ENCODE results near the gene TAF9B.
"Not testable (repeated sequence)": the region's sequence is repeated elsewhere in the genome, so short reads cannot be mapped to it uniquely, and the experiment has no call there.

Gene TAF9B

GRCh38 chrX:78157373-78157772 lies 17.9 kb upstream of the TAF9B start:
- not testable (repeated sequence) for H3K23ac ChIP-seq (ENCODE audit: low read length); H2BK120ac ChIP-seq (ENCODE audit: insufficient read depth, low read length, poor library complexity); H3K79me1 ChIP-seq (ENCODE audit: low read length); H3K9ac ChIP-seq (ENCODE audit: low read length); H4K91ac ChIP-seq (ENCODE audit: low read depth, low read length); H4K12ac ChIP-seq (ENCODE audit: low read depth, low read length); H4K8ac ChIP-seq (ENCODE audit: low read depth, low read length); H3K4me2 ChIP-seq (ENCODE audit: low read length); H3K4ac ChIP-seq (ENCODE audit: low read depth, low read length); H3K79me2 ChIP-seq (ENCODE audit: control insufficient read depth, insufficient read depth, low read length, poor library complexity); H2BK12ac ChIP-seq (ENCODE audit: low read length); H3K18ac ChIP-seq (ENCODE audit: low read length); H3K9me3 ChIP-seq (ENCODE audit: insufficient read depth, low read depth, low read length); H3K14ac ChIP-seq (ENCODE audit: low read length); H3K4me3 ChIP-seq (ENCODE audit: low read depth, low read length); H3K4me1 ChIP-seq (ENCODE audit: control insufficient read depth in 1 of 2, insufficient read depth in 2 of 2, low read length in 2 of 2); H2BK5ac ChIP-seq (ENCODE audit: low read depth, low read length, poor library complexity); H3K36me3 ChIP-seq (ENCODE audit: control insufficient read depth in 1 of 2, insufficient read depth in 2 of 2, low read length in 2 of 2); H3K27ac ChIP-seq (ENCODE audit: low read depth, low read length); DNase-seq; H2AFZ ChIP-seq (ENCODE audit: insufficient read depth, low read length, poor library complexity); H2AK5ac ChIP-seq (ENCODE audit: low read length); H3K27me3 ChIP-seq (ENCODE audit: insufficient read depth, low read length)
- WGBS (ENCODE audit: extremely low coverage, insufficient coverage, insufficient read length): no CpG with 5 or more reads among the region's 2 CpGs

DNA sequence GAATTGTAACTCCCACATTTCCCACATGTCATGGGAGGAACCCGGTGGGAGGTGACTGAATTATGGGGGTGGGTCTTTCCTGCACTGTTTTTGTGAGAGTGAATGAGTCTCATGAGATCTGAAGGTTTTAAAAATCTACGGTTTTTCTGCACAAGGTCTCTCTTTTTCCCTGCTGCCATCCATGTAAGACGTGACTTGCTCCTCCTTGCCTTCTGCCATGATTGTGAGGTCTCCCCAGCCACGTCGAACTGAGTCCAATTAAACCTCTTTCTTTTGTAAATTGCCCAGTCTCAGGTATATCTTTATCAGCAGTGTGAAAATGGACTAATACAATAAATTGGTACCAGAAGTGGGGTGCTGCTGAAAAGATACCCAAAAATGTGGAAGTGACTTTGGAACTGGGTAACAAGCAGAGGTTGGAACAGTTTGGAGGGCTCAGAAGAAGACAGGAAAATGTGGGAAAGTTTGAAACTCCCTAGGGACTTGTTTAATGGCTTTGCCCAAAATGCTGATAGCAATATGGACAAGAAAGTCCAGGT lies 7.6 kb upstream of the TAF9B start:
- DNase-seq: not testable (repeated sequence)

GRCh38 chrX:78140206-78140605 lies 756 bp upstream of the TAF9B start:
- Histone ChIP-seq H4K8ac (ENCODE audit: low read depth, low read length) (peak overlapping the region; percentile 43), H3K79me1 (ENCODE audit: low read length) (peaks cover 3% of the 10 kb centered on the region), H3K4ac (ENCODE audit: low read depth, low read length) (no peak overlapping the region), H2AFZ (ENCODE audit: insufficient read depth, low read length, poor library complexity) (no peak overlapping the region), H3K4me1 (ENCODE audit: control insufficient read depth in 1 of 2, insufficient read depth in 2 of 2, low read length in 2 of 2) (no peaks in the 10 kb centered on the region), H2BK120ac (ENCODE audit: insufficient read depth, low read length, poor library complexity) (no peak overlapping the region), H3K4me2 (ENCODE audit: low read length) (no peak overlapping the region), H4K12ac (ENCODE audit: low read depth, low read length) (no peak overlapping the region), H2AK5ac (ENCODE audit: low read length) (no peak overlapping the region), H2BK5ac (ENCODE audit: low read depth, low read length, poor library complexity) (no peak overlapping the region), H3K79me2 (ENCODE audit: control insufficient read depth, insufficient read depth, low read length, poor library complexity) (peaks cover 3% of the 10 kb centered on the region), H3K9me3 (ENCODE audit: insufficient read depth, low read depth, low read length) (no peaks in the 10 kb centered on the region), H3K27ac (ENCODE audit: low read depth, low read length) (no peak overlapping the region), H3K4me3 (ENCODE audit: low read depth, low read length) (no peak overlapping the region), H2BK12ac (ENCODE audit: low read length) (no peak overlapping the region), H3K27me3 (ENCODE audit: insufficient read depth, low read length) (no peaks in the 10 kb centered on the region), H3K18ac (ENCODE audit: low read length) (no peak overlapping the region), H4K91ac (ENCODE audit: low read depth, low read length) (no peak overlapping the region), H3K14ac (ENCODE audit: low read length) (no peak overlapping the region), H3K36me3 (ENCODE audit: control insufficient read depth in 1 of 2, insufficient read depth in 2 of 2, low read length in 2 of 2) (no peaks in the 10 kb centered on the region), H3K9ac (ENCODE audit: low read length) (no peak overlapping the region), H3K23ac (ENCODE audit: low read length) (no peak overlapping the region)
- no CpG with 5 or more reads among the region's 9 CpGs for WGBS (ENCODE audit: extremely low coverage, insufficient coverage, insufficient read length)
- no peak for DNase-seq

More for the DNA sequence above, 7.6 kb upstream of the TAF9B start:
- H3K27ac ChIP-seq (ENCODE audit: low read depth, low read length); H3K18ac ChIP-seq (ENCODE audit: low read length); H4K12ac ChIP-seq (ENCODE audit: low read depth, low read length); H3K79me1 ChIP-seq (ENCODE audit: low read length); H4K91ac ChIP-seq (ENCODE audit: low read depth, low read length); H3K9ac ChIP-seq (ENCODE audit: low read length); H3K23ac ChIP-seq (ENCODE audit: low read length); H3K4ac ChIP-seq (ENCODE audit: low read depth, low read length); H3K4me2 ChIP-seq (ENCODE audit: low read length); H3K9me3 ChIP-seq (ENCODE audit: insufficient read depth, low read depth, low read length); H2AK5ac ChIP-seq (ENCODE audit: low read length); H4K8ac ChIP-seq (ENCODE audit: low read depth, low read length); H3K4me1 ChIP-seq (ENCODE audit: control insufficient read depth in 1 of 2, insufficient read depth in 2 of 2, low read length in 2 of 2); H2BK5ac ChIP-seq (ENCODE audit: low read depth, low read length, poor library complexity); H2BK12ac ChIP-seq (ENCODE audit: low read length); H2BK120ac ChIP-seq (ENCODE audit: insufficient read depth, low read length, poor library complexity); H3K36me3 ChIP-seq (ENCODE audit: control insufficient read depth in 1 of 2, insufficient read depth in 2 of 2, low read length in 2 of 2); H2AFZ ChIP-seq (ENCODE audit: insufficient read depth, low read length, poor library complexity); H3K27me3 ChIP-seq (ENCODE audit: insufficient read depth, low read length); H3K14ac ChIP-seq (ENCODE audit: low read length); H3K4me3 ChIP-seq (ENCODE audit: low read depth, low read length); H3K79me2 ChIP-seq (ENCODE audit: control insufficient read depth, insufficient read depth, low read length, poor library complexity): not testable (repeated sequence)
- no CpG with 5 or more reads among the region's 5 CpGs for WGBS (ENCODE audit: extremely low coverage, insufficient coverage, insufficient read length)

DNA sequence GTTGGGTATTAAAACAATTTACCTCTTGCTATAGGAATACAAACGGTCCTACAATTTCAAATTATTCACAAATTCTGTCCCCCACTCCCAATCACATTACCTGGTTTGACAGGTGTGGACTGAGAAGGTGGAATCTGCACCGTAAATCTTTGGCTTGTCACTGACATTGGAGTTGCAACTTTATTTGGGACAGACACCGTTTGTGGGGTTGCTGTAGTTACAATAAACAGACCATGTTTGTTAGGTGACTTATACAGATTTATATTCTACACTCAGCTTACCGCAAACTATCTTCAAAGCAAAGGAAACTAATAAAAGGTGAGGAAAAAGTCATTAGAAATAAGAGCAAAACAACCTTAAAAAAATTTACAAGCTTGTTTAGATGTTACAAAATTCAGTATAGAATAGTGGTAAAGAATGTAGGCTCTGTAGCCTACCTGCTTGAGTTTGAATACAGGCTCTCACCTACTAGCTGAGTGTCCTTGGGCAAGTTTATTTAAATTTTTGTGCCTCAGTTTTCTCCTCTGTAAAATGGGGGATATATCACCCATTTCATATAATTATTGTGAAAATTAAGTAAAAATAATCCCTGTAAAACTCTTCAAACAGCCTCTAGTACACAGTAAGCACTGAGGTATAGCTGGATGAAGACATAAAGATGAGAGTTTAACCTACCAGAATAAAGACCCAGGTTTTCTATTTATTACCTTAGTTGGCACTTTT lies 6.1 kb downstream of the TAF9B start:
- no peak overlapping the region for H3K23ac ChIP-seq (ENCODE audit: low read length)
- no peak overlapping the region for H4K8ac ChIP-seq (ENCODE audit: low read depth, low read length)
- H3K4me3 ChIP-seq (ENCODE audit: low read depth, low read length): no peak overlapping the region
- no peak overlapping the region for H4K91ac ChIP-seq (ENCODE audit: low read depth, low read length)
- no peak for DNase-seq
- no peak overlapping the region for H3K27ac ChIP-seq (ENCODE audit: low read depth, low read length)
- no peak overlapping the region for H2BK12ac ChIP-seq (ENCODE audit: low read length)
- no peak overlapping the region for H2AK5ac ChIP-seq (ENCODE audit: low read length)
- no peak overlapping the region for H4K12ac ChIP-seq (ENCODE audit: low read depth, low read length)
- no peak overlapping the region for H3K14ac ChIP-seq (ENCODE audit: low read length)
- H3K36me3 ChIP-seq (ENCODE audit: control insufficient read depth in 1 of 2, insufficient read depth in 2 of 2, low read length in 2 of 2): peaks cover 0 to 3% of the 10 kb centered on the region in 2 experiments
- H3K4me2 ChIP-seq (ENCODE audit: low read length): no peak overlapping the region
- no peak overlapping the region for H2AFZ ChIP-seq (ENCODE audit: insufficient read depth, low read length, poor library complexity)
- no peak overlapping the region for H3K18ac ChIP-seq (ENCODE audit: low read length)
- no peaks in the 10 kb centered on the region for H3K4me1 ChIP-seq (ENCODE audit: control insufficient read depth in 1 of 2, insufficient read depth in 2 of 2, low read length in 2 of 2)
- H3K9ac ChIP-seq (ENCODE audit: low read length): no peak overlapping the region
- no peaks in the 10 kb centered on the region for H3K79me2 ChIP-seq (ENCODE audit: control insufficient read depth, insufficient read depth, low read length, poor library complexity)
- no peaks in the 10 kb centered on the region for H3K9me3 ChIP-seq (ENCODE audit: insufficient read depth, low read depth, low read length)
- H2BK120ac ChIP-seq (ENCODE audit: insufficient read depth, low read length, poor library complexity): no peak overlapping the region
- H3K79me1 ChIP-seq (ENCODE audit: low read length): no peaks in the 10 kb centered on the region
- WGBS (ENCODE audit: extremely low coverage, insufficient coverage, insufficient read length): no CpG with 5 or more reads among the region's 4 CpGs
- H2BK5ac ChIP-seq (ENCODE audit: low read depth, low read length, poor library complexity): no peak overlapping the region
- no peak overlapping the region for H3K4ac ChIP-seq (ENCODE audit: low read depth, low read length)
- no peaks in the 10 kb centered on the region for H3K27me3 ChIP-seq (ENCODE audit: insufficient read depth, low read length)

Measured in trophoblast cell (in vitro differentiated cells and primary cell).